NCI-H2029 (cell line): ENCODE measurements around the gene EML1.
A peak's percentile ranks its signal among the peaks of the same experiment; 100 is the strongest.

Source experiments
- DNase-seq: peaks from one replicate; lab custom pipeline; 2025; lab: John Stamatoyannopoulos, UW

EML1 gene

GRCh38 chr14:99872786-99873440, 79.7 kb downstream of the EML1 start:
- no peak for DNase-seq

- no peak for DNase-seq
Observed at GRCh38 chr14:99873653-99874052, 80.4 kb downstream of the EML1 start.

- DNase-seq: no peak
Observed at GRCh38 chr14:99874306-99874705, 81.1 kb downstream of the EML1 start.

- DNase-seq: no peak
Observed at GRCh38 chr14:99875421-99875820, 82.2 kb downstream of the EML1 start.

GRCh38 chr14:99875836-99876235, 82.6 kb downstream of the EML1 start:
- DNase-seq: no peak

GRCh38 chr14:99876406-99876805, 83.2 kb downstream of the EML1 start:
- no peak for DNase-seq

GRCh38 chr14:99878563-99878962, 85.3 kb downstream of the EML1 start:
- DNase-seq: no peak

GRCh38 chr14:99879401-99880295, 86.4 kb downstream of the EML1 start:
- DNase-seq: no peak

GRCh38 chr14:99880651-99881420, 87.6 kb downstream of the EML1 start:
- DNase-seq: no peak

GRCh38 chr14:99883866-99884650, 90.8 kb downstream of the EML1 start:
- DNase-seq: no peak

GRCh38 chr14:99884834-99885648, 91.8 kb downstream of the EML1 start:
- peak; percentile 1 for DNase-seq

GRCh38 chr14:99885649-99885958, 92.4 kb downstream of the EML1 start:
- DNase-seq: no peak

- DNase-seq: no peak
Observed at GRCh38 chr14:99887407-99887806, 94.2 kb downstream of the EML1 start.

- no peak for DNase-seq
Observed at GRCh38 chr14:99888149-99888548, 94.9 kb downstream of the EML1 start.

GRCh38 chr14:99889268-99889667, 96.1 kb downstream of the EML1 start:
- no peak for DNase-seq

- no peak for DNase-seq
Observed at GRCh38 chr14:99891266-99891665, 98.1 kb downstream of the EML1 start.

- DNase-seq: no peak
Observed at GRCh38 chr14:99891900-99892299, 98.7 kb downstream of the EML1 start.

- DNase-seq: no peak
Observed at GRCh38 chr14:99892406-99892805, 99.2 kb downstream of the EML1 start.

GRCh38 chr14:99896361-99896760, 103.1 kb downstream of the EML1 start:
- no peak for DNase-seq

GRCh38 chr14:99899578-99900178, 106.5 kb downstream of the EML1 start:
- DNase-seq: no peak

- DNase-seq: no peak
Observed at GRCh38 chr14:99902925-99903324, 109.7 kb downstream of the EML1 start.
